HG02623 (cell line): ENCODE results near the gene GNAO1.
A peak's percentile ranks its signal among the peaks of the same experiment; 100 is the strongest.

Source experiments
- ATAC-seq: cut with Tn5 transposase; IDR thresholded peaks from one replicate; pipeline ENCODE4 v1.9.1; 2021; ENCODE audit warnings: moderate library complexity; ENCODE audit not compliant: unreplicated experiment

Gene GNAO1

DNA sequence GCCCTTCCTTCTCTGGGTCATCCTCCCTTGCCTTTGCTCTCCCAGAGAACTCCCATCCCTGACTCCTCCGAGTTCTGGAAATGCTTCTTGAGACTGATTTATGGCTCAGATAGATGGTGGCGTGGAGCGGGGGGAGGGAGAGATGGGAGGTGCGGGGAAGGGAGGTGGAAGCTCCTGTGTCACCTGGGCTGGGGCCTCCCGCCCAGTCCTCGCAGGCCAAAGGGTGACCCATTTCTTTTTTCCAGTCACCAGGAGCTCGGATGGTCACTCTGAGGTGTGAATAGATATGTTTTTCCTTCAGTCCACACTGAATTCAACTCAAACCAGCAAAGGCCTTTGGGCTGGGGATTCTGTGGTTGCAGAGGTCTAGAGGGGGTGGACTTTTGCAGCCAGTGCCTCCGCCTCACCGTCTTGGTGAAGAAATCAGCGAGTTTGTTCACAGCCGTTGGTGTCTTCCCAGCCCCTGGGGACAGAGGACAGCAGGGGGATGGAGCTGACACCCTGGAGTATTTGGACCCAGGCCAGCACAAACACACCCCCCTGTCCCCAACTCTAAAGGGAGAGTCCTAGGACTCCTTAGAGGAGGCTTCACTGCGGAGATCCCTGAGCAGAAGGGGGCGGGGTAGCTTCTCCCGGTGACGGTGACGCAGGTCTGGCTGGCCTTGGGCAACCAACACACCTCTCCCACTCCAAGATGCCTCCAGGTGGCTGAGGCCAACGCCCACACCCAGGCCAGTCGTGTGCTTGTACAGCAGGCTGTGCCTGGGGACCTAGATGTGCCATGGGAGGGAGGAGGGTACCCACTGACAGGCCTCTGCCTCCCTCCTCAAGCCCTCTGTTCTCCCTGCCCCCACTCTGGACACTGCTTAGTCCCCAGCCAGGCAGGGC lies 153.5 kb downstream of the GNAO1 start:
- no peak for ATAC-seq

DNA sequence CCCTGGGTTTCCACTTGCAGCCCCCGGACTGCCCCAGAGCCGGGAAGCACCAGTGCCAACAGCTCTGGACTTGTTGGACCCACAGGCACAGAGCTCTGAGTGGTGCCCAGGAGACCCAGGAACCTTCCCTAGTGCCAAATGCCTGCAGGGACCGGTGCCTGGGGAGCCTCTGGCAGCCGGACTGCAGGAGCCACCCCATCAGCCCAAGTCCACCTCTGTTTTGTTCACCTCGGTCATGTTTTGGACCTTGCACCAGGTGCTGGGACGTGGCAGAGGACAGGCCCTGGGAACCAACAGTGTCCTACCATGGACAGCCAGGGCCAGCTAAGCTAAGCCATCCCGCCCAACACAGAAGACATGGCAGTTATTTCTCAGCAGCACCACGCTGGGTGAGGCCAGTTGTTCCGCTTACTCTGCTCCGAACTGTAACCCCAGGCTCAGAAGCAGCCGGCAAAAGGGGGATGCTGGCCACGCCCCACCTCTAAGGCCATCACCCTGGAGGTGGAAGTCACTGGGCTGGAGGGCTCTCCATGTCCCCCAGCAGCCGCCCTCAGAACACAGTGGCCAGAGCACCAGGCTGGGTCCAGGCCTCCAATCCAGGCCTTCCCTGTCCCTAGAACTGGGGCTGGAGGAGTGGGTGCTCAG lies 154.2 kb downstream of the GNAO1 start:
- no peak for ATAC-seq

DNA sequence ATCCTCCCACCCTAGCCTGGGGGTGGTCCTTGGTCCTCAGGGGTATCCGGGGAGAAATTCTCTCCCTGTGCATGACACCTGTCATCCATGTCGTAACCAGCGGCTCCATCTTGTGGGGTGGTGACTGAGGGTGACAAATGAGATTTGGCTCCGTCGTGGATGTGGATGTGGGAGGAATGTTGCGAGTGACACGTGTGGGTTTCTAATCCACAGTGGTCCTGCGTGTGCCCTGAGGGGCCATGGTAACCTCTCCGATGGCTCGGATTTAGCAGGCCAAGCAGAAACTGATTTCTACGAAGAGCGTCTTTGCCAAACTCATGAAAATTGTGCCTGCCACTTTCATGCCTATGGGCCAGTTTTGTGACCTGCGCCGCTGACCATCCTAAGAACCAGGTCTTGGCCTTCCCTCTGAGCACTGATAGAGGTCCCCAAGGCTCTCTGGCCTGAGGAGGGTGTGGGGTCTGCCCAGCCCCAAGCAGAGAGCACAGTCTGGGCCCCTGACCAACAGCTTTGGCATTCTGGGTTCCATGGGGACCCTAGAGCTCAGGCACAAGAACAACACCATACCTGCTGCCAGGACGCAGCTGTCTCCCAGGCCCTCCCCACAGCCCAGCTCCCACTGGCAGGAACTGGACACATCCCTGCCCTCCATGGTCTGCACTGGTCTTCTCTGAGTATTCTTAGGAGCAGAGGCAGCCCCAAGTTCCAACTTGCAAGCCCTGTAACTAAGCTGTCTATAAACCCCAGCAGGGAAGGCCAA lies 155.0 kb downstream of the GNAO1 start:
- ATAC-seq: no peak

DNA sequence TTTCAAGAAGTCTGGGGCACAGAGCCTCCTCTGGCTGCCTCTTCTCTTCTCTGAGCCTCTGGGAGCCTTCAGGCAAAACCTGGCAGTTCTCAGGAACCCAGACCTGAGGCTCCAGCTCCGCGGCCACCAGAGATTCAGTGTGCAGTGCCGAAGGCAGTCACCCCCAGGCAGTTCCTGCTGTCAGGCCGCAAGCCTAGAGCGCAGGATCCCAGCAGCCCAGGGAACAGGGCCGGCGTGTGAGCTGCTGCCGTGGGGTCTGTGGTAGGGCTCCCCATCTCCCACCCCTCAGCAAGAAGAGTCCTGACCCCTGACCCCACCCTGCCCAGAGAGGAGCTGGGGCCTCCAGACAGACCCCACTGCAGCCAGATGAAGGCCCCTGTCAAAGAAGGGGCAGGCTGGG lies 155.9 kb downstream of the GNAO1 start:
- no peak for ATAC-seq

DNA sequence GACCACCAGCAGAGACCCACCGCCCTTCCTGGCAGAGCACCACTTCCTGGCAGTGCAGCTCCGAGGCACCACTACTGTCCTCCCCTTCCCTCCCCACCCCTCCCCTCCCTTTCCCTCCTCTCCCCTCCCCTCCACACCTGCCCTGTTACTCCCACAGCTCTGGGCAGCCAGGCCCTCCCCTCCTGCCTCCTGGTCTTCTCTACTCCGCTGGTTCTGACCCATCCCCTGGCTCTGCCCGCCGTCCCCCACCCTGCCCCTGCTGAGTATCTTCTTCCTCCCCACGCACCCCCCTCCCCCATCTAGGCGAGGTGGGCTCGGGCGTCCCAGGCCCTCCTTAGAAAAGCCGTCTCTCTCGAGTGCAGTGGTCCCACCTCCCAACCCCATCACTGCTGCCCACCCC lies 156.4 kb downstream of the GNAO1 start:
- ATAC-seq: no peak

DNA sequence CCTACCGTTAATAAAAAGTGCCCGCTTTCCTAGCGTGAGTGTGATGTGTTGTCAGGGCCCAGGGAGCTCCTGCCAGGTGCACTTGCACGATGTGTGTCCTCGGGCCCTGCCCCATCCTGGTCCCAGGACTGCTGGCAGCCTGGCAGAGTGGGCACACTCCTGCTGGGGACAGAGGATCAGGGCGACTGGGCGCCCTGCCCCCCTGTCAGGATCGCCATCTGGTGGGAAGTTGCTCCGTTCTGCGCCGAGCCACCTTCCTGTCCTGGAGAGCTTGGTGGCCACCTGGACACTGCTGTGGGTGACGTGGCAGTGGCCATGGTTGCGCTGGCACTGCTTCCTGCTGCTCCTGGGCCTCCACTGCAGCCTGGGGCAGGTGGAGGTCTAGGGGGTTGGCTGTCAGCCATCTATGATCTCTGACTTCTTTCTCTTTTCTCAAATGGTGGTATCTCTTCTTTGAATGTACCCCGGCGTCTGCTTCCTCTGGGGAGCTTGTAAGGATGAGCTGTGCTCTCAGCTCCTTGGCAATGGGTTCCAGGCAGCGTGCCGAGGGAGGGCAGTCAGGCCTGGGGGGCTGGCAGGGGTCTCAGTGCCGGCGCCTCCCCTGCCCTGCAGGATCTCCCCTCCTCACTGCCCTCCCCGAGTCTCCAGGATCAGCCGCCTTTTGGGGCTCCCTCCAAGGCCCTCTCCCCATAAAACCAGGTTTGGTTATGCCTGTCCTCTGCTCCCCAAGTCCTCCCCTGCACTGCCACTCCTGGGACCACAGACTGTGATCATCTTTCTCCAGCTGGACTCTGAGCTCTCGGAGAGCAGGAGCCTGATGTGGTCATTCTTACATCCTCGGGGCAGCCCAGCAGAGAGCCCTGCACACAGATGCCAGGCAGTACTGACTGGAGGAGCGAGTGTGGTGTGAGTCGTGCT lies 157.1 kb downstream of the GNAO1 start:
- ATAC-seq: no peak

DNA sequence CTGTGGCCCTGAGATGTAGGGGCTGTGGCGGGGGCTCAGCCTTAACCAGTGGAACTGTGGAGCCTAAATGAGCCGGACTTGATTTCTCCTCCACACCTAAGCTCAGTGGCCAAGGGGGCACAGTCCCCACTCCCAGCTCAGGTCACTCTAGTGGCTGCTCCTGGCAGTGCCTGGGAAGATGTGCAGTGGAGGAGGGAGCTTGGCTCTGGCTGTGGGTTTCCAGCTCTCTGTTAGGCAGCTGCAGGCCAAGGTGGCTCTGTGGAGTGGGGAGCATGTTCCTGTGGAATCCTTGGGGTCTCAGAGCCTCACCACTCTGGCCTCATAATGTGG lies 157.8 kb downstream of the GNAO1 start:
- no peak for ATAC-seq

DNA sequence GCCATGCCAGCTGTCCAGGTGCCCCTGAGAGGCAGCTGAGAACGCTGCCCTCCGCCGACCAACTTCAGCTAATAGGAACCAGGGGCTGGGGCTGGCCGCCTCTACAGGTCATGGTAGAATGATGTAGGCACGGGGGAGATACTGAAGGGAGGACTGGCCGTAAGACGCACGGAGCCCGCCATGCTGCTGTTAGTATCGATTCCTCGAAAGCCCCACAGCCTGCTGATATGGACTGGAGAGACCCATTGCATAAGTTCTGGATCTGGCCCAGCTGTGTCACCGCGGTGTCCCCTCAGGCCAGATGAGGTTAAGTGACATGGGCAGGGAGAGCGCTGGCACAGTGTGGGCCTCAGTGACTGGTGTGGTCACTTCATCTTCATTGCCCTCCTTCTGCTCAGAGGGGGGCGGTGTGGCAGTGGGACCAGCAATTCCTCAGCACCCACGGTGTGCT lies 158.4 kb downstream of the GNAO1 start:
- no peak for ATAC-seq

DNA sequence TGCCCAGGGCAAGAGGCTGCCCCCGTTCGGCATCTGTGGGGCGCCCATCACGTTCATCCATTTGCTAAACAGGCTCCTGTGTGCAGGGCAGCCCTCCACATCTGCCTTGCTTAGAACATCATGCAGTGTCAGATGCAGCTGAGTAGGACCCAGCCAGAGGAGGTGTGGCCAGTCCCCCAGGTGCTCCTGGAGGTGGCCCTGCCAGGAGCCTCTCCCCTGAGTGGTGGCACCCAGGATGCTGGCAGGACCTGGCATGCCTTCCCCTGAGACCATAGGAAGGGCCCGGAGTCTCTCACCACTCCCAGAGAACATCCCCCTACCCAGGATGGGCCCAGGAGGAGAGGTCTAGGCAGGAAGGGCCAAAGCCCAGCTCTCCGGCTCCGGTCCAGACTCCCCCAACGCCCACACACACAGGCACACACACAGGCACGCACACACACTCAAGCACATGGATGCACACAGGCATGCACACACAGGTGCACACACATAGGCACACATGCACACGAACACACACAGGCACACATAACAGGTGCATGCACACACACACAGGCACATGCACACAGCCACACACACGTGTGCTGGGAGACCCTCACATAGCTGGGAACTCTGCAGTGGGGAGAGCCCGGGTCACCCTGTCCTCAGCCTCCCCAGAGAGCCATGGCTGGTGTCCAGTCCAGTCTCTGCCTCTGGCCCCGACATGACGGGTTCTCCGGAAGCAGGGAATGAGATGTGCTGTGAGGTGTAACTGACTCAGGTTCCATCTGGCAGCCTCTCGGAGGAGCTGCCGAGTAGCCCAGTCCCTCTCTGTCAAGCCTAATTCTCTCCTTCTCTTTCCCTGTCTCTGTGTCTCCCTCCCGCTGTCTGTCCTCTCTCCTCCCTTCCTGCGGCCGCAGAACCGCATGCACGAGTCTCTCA lies 159.5 kb downstream of the GNAO1 start:
- no peak for ATAC-seq

DNA sequence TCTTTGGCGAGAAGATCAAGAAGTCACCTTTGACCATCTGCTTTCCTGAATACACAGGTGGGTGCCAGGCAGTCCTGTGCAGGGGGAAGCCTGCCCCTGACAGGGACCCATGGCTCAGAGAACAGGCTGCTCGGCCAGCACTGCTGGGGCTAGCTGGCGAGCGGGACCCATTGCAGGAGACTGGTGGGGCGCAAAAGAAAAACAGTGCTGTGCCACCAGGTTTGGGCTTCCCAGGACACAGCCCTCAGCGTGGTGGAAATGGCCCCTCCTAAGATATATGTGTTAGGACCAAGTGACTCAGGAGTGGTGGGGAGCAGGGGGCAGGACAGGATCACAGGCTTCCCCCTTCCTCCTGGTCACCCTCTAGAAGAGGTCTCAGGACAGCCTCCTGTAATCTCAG lies 160.2 kb downstream of the GNAO1 start:
- ATAC-seq: no peak

DNA sequence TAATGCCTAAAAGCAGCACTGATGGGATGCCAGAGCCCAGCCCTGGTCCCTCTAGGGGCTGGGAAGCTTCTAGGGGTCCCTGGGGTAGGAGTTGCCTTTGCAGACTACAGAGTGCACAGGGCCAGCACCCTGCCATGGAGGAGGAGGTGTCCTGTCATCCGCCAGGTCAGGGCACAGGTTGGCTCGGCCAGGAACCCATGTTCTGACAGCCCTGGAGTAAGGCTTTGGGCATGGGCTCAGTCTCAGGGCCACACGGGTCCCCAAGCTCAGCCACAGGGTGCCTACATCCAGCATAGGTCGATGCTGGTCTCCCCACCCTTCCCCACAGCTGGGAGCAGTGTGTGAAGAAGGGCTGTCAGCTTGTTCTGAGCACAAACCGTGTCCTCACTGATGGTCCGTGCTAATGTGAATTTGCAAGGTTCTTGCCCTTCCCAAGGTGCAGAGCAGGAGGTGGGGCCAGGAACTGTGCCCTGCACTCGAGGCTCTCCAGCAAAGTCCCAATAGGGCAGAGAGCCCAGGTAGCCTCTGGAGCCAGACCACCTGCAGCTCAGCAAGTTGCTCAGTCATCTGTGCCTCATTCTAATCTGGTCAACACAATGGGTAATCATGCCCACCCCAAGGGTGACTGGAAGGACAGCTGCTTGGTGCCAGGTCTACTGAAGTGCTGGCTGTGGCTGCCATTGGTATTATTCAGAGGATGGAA lies 161.2 kb downstream of the GNAO1 start:
- no peak for ATAC-seq

DNA sequence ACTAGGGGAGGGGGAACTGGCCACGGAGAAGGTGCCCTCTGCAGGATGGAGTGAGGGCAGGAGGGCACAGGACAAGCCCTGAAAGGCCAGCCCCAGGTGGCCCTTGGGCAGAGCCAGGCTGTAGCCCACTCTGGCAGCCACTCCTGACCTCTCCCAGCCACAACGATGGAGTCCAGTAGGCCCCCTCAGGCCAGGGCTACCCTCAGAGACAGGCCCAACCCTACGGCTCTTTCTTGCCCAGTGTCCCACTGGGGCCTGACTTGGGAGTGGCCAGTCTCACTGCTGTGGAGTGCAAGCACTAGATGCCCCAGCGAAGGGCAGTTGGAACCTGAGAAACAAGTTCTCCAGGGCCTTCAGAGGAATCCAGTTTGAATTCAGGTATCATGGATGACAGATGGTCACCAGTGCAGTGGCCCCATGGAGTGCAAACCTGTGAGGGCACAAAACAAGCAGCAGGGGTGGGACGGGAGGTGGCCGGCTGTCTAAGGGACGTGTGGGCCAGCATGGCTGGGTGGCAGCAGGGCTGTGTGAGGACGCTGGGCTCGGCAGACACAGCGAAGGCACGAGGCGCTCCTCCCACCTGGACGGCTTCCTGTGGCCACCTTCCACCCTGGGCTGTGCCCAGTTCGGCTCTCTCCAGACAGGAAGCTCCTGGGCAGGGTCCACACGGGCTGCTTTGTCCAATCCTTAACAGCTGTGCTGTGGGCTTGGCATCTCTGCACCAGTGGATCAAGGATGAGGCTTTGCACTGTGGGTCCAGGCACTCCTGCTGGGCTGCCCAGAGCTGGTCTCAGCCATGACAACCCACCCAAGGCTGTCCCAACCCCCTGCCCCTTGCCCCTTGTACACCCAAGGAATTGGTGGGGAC lies 162.0 kb downstream of the GNAO1 start:
- ATAC-seq: no peak

DNA sequence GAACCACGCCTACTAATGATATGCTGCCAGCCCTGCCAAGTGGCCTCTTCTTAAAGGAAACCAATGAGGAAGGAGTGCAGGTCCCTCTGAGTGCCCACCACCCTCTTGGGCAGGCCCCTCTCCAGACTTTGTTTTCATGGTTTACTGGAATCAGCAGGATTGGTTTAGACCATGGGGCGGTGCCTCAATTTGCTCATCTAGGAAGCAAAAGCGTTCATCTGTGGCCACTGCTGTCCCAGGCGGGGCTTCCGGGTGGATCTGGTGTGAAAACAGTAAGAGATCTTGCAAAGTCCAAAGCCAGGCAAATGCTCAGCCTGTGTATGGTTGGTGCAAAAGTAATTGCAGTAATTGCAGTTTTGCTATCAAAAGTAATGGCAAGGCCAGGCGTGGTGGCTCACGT lies 162.7 kb downstream of the GNAO1 start:
- ATAC-seq: no peak

DNA sequence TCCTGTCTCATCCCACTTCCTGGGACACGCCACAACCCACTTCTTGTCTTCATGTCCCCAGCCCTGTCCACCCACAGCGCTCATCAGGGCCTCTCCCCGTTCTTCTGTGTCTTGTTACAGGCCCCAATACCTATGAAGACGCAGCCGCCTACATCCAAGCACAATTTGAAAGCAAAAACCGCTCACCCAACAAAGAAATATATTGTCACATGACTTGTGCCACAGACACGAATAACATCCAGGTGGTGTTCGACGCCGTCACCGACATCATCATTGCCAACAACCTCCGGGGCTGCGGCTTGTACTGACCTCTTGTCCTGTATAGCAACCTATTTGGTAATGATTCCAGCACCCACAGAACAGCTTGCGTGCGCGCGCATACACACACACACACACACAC lies 163.5 kb downstream of the GNAO1 start:
- no peak for ATAC-seq

DNA sequence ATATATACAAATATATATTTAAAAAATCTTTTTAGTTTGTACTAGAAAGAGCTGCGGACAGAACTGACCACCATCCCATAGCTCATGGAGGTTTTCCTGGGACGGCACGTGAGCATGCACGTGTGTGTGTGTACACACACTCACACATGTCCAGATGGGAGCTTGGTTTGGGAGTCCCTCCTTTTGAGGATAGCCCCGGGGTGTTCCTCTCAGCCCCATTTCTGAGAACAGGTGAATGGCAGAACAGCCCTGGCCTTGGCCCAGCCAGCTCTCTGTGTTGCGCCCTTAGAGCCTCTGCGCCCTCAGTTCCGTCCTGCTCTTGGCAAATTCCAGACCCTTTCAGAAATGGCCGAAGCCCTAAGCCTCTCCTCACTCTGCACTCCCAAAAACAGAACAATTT lies 163.9 kb downstream of the GNAO1 start:
- no peak for ATAC-seq

DNA sequence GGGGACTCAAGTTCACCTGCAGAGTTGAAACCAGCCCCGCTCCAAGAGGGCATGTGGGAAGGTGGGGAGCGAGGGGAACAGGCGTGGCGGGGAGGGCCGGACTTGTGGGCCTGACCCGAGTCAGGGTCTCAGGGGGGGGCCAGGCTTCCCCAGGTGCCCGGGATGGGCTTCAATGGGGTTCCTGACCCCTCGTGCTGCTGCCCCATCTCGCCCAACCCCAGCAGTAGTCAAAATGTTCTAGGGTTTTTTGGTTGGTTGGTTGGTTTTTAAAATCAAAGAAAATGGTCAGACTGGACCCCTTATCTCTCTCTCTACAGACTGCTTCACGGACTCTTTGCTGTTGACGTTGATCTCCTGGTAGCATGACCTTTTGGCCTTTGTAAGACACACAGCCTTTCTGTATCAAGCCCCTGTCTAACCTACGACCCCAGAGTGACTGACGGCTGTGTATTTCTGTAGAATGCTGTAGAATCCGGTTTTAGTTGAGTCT lies 164.5 kb downstream of the GNAO1 start:
- ATAC-seq: no peak

DNA sequence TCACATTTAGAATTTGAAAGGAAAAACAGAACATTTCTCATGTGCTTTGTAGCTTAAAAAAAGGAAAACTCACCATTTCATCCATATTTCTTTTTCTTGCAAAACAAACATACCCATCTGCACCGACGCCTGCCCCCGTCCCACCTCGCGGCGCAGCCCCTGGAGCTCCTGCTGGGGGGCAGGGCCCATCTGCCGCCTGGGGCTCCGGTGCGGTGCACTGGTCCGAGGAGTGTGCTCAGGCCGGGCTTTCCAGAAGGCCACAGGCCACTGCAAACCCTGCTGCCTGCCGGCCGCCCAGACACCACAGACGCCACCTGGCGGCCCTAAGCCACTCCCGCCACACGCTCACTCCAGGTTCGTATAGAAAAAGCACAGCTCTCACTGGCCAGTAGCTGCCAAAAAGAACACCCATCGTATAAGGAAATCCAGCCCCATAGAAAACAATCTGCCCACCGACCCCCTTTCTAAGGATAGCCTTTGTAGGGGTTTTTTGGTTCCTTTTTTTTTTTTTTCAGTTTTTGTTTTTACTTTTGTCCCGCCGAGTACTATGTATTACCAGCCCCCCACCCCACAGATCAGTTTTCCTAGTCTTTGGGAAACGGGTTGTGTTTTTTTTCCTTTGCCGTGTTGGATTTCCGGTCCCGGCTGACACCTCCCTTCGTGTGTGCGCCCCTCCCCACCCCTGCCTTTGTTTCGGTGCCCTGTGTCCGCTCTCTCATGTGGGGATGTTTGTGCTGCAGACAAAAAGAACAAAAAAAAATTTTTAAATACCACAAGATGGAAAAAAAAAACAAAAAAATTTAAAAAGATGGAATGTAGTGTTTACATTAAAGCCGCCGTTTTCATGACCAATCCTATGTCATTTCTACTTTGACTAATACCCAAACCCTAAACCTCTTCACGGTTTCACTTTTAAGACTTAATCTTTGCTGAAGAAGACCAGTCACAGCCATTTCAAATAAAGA lies 165.3 kb downstream of the GNAO1 start:
- ATAC-seq: peak; percentile 87
